Umbilical cord (tissue), 2 donors: Measurements from ENCODE around the gene FHOD3. TPM values are rescaled to one million over a fixed set of nuclear protein-coding genes. Genes with fewer than 3 reads are reported as not detected.
"Not testable (repeated sequence)": the region's sequence is repeated elsewhere in the genome, so short reads cannot be mapped to it uniquely, and the experiment has no call there.

ENCODE experiments used
- DNase-seq: peaks from one replicate; pipeline ENCODE4 v3.0.0-alpha.2; 2015; ENCODE audit warnings: low spot score
- total RNA-seq: library from RNA; depleted of rRNA; stranded (reverse); fragments of >200 nt; gene quantifications from one replicate; pipeline ENCODE4 v1.2.3, GENCODE V29; 2014; ENCODE audit warnings: low replicate concordance; ENCODE audit not compliant: insufficient read depth

The FHOD3 gene
- total RNA-seq, 1 donor from 2014 or later: 59.7 TPM

- no peak for DNase-seq
Measured at GRCh38 chr18:36737316-36737715, 439.8 kb downstream of the FHOD3 start.

DNA sequence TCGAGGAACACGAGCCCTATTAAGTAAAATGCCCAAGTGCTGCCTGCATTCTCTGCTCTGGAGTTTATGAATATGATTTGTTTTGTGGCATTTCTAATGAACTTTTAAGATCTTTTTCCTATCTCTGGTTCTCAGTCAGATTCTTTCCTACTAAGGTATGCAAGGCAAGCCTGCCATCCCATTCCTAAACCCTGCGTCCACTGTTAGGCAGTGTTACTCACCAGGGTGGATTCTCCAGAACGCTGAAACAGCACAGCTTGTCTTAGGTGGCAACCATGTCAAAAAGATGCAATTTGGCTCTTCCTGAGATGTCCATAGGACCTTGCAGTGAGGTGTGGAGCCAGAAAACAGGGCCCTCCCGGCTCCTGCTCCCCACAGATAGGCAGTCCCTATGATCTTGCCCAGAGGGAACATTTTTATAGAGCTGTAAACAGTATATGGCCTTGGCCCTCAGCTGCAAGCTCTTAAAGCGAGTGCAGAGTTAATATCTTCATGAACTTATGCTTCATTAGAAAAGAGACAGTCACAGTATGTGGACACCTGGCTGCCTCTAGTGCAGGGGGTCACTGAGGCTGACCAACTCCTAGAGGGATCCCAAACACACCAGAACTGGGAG, 446.9 kb downstream of the FHOD3 start:
- peak; percentile 34 for DNase-seq

DNA sequence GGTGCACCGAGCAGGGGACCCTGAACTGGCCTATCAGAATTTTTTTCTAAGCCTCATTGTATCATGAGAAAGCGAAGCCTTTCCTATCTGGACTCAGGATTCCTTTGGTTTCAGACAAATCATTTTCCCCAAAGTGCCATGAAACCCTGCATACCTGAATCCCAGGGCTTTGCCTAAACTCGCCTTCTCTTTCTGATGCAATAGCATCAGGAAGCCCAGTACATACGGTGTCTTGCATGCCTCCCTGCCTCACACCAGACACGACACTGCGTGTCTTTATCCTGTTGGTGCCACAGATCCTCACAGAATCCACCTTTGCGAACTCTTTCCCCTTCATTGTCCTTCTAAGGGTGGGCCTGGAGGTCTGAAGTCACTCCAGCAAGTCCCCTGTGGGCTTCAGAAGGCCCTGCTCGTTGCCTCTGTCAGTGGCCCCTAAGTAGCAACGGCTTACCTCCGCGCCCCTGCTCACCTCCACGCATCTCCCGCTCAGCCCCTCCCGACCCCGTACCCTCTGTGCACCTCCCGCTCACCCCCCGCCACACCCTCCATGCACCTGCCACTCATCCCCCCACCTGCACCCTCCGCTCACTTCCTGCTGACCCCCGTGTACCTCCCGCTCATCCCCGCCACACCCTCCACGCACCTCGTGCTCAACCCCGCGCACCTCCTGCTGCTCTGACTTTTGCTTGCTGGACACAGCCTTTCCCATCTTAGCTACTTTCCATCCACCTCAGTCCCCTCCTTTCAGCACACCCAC, 447.9 kb downstream of the FHOD3 start:
- no peak for DNase-seq

DNA sequence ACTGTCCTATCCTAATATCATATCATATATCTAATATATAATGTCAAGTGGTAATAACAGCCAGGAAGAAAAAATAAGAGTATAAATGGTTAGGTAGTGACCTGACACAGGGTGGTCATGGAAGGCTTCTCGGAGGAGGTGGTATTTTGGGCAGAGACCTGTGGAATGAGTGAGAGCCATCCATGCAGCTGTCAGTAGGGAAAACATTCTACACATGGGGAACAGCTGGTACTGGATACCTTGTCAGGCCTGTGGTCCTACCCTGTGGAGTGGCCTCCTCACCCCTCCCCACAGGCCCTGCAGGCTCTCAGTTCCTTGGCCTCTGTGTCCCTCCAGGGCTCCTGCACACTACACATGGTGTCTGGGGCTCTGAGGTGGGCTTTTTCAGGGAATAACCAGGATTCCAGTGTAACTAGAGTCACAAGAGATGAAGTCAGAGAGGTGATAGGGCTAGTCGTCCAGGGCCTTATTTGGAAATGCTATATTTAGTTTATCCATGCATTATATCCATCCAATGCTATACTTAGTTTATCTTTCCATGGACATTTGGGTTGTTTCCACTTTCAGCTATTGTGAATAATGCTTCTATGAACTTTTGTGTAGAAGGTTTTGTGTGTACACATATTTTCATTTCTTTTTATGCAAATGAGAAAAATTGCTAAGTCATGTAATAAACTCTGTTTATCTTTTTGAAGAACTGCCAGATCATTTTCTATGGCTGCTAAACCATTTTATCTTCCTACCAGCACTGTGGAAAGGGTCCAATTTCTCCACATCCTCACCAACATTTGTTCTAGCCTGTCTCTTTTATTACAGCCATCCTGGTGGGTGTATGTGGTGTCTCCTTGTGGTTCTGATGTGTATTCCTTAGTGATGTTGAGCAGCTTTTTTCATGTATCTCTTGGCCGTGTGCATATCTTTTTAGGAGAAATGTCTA, 455.7 kb downstream of the FHOD3 start:
- peak; percentile 56 for DNase-seq

DNA sequence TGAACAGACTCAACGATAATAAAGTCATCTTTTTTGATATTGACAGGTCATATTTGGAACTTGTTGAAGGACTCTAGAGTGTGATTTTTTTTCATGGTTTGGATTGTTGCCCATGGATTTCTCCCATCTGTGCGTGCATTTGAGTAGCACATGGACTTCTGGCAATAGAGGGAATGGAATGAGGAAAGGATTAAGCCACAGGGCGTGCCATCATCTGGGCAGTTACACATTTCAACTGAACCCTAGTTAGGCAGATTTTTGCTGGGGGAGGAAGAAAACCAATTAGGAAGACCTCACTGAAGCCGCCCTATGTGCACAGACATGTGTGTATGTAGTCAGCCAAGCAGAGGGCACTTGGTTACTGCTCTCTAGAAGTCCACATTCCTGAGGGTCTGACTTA, 458.7 kb downstream of the FHOD3 start:
- DNase-seq: peak; percentile 75

DNA sequence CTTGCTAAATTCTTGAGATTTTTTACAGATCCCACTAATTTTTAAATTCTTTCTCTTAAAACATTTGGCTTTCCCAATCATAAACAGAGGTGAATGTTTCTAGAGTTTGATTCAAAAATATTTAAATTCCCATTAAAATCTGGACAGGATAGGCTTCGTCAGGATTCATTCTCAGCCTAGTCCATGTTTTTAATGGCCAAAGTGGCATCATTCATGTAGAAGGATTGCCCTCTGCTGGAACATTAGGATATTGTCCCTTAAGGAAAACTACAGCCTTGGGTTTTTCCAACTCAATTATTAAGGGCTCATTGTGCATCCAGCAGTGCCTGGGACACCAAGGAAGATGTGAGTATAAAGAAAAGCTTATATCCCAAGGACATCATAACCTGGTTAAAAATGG, 459.6 kb downstream of the FHOD3 start:
- peak; percentile 74 for DNase-seq

GRCh38 chr18:36757991-36758390, 460.5 kb downstream of the FHOD3 start:
- DNase-seq: no peak

- DNase-seq: no peak
Measured at GRCh38 chr18:36758623-36759022, 461.1 kb downstream of the FHOD3 start.

DNA sequence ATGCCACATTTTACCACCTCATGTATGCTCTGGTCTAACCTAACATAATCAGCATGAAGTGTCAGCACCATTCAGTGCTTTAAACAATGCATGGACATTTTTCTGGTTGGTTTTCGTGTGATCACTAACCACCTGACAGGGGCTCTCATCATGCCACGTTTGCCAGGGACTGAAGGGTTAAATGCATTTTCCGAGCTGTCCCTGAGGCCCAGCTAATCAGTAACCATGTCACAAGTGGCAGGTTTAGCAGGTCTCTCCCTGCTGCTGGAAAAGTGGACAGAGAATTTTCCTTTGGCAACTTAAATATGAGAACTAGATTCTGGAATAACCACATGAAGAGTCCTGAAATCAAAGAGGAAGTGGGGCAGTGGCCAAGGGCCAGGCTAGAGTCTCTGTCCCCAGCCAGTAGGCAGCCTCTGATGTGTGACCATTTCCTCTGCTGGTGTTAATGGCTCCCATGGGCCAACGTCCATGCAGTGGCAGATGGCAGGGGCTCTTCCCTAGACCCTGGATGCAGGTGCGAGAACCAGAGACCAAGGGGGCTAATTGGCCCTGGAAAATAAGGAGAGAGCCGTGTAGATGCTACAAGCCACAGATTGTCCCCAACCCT, 461.8 kb downstream of the FHOD3 start:
- DNase-seq: no peak

GRCh38 chr18:36760598-36760997, 463.1 kb downstream of the FHOD3 start:
- DNase-seq: no peak

GRCh38 chr18:36761186-36761698, 463.7 kb downstream of the FHOD3 start:
- DNase-seq: no peak

DNA sequence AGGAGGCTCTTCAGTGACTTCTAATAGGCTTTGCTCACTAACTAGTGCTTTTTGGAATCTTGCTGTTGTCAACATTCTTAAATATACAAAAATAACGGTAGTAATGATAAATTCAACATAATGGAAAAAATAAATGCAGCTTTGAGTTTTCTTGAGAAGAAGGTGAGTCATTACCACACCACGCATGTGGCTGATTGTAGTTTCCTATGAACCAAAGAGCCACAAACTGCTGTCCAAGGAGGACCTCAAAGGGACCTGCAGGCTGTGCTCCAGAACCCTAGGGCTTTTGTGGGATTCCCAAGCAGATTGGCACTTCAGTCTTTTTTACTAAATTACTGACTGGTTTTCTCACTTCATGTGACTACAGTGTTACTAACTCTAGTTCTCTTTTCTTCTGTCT, 464.6 kb downstream of the FHOD3 start:
- DNase-seq: no peak

DNA sequence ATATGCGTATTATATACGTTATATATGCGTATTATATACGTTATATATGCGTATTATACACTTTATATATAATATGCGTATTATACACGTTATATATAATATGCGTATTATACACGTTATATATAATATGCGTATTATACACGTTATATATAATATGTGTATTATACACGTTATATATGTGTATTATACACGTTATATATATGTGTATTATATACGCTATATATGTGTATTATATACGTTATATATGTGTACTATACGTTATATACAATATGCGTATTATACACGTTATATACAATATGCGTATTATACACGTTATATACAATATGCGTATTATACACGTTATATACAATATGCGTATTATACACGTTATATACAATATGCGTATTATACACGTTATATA, 465.5 kb downstream of the FHOD3 start:
- DNase-seq: not testable (repeated sequence)

- no peak for DNase-seq
Measured at GRCh38 chr18:36766836-36767235, 469.3 kb downstream of the FHOD3 start.

DNA sequence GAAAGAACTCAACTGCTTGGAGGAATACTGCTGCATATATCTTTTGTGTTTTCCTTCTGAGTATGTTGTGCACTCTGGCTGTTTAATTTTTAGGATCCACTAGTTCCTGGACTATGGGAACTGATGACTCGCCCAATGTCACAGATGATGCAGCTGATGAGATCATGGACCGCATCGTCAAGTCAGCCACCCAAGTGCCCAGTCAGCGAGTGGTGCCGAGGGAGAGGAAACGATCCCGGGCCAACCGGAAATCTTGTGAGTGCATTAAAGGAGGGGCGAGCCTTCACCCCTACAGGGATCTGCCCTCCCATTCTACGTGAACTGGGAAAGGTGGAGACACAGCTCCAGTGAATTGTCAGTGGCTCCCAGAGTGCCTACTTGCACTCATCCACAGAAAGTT, 471.7 kb downstream of the FHOD3 start:
- no peak for DNase-seq

DNA sequence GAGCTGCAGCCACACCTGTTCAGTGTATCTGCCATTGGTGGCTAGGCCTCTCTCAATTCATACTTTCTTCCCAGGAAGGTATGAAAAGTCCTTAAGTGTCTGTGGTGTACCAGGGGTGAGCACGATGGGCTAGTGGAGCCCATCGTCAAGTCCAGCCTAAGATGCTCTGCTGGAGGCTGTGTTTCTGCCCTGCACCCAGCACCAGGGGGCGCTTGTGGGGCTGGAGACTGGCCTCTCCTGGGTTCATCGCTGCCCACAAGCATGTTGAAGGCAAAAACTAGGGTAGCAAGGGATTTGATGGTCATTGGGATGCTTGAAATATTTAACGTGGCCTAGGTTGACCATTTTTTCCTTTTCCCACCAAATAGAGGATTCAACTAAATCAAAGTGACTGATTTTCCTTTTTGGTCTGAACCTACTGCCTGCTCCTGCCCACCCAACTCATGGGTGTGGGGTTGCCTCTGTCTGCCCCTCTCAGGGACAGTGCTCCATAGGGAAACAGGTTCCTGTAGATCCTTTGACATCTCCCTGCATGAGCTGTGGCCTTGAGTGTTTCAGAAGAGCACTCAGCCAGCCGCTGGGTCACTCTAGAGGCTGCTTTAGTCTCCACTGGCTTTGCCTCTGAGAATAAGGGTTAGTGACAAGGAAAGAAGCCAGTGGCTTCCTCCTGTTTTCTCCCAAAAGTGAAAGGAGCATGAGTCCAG, 472.2 kb downstream of the FHOD3 start:
- DNase-seq: no peak

DNA sequence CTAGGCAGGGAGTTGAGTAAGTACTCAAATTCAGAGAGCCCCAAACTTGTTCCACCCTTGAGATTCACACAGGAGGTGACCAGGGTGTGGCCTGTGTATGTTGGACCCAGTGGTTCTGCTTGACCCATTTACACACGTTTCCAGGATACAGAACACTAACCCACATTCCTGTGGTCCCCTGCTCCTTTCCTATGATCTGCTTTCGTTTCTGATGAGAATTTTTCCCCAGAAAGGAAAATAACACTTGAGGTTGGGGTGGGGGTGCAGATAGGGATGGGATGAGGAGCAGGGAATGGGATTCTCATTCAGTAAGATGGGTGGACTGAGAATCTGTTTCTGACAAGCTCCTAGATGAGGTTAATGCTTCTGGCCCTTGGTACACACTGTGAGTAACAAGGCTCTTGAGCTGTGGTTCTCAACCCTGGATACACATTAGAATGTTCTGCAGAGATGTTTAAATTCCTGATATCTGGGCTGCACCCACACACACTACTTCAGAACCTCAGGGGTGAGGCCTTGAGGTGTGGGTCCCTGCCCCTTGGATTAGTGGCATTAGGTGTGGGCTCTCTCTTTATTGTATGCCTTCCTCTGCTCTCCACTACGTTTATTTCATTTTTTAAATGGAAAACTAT, 472.9 kb downstream of the FHOD3 start:
- DNase-seq: no peak

DNA sequence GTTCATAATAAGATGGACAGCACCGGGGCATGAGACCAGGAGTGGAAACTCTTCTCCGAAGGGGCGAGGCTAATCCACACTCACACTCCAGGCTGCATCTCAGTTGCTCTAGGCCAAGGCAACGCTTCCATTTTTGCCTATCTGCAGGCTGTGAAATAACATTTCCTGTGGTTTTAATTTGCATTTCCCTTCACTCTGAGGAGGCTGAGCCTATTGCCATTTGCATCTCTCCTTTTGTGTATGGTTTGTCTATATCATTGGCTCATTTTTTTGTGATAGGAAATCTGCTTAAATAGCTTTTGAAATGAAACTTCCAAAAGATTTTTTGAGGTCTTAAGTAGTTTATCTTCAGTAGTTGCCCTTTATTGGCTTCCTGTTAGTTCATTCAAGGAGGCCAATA, 473.7 kb downstream of the FHOD3 start:
- DNase-seq: no peak

- no peak for DNase-seq
Measured at GRCh38 chr18:36772241-36772723, 474.8 kb downstream of the FHOD3 start.

DNA sequence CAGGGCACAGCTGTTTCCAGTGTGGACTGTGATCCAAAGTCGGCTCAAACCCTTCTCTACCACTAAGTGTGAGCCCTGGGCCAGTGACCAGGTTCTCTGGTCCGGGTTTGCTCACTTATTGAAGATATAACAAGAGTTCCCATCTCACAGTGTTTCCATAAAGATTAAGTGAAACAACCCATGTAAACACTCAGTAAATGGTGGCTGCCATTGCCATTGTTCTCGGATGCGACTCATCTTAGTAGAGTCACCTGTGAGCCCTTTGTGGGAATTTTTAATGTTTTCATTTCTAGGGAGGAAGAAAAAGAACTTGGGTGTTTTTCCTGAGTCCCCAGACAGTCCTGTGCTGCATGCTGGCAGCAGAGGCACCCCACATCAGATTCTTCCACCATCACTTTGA, 477.9 kb downstream of the FHOD3 start:
- DNase-seq: no peak
